ENCODE data around the gene MAPK14.

DNA sequence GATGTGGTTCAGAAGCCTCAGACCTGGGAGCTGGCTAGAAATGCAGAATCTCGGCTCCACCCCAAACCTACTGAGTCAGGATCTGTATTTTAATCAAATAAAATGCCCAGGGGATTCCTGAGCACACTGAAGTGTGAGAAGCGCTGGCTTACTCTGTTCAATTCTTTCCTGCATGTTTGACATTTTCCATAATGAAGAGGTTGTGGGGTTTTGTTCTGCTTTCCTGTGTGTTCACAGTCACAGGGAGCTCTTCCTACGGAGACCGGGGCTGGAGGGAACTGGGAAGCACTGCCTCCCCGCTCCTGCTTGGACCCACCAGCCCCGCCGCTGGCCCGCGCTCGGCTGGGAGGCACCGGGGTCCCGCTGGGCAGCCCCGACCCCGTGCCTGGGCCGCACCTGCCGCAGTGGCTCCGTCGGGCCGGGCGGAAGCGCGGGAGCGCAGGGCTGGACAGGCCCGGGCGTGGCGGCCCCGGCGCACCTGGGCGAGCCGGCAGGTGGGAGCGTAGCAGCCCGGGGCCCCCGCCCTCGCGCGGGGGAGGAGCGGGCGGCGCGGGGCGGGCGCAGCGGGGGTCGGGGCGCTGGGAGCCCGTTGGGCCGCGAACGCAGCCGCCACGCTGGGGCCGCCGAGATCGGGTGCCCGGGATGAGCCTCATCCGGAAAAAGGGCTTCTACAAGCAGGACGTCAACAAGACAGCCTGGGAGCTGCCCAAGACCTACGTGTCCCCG is 102.5 kb downstream of the MAPK14 start, which contains the start of gene MAPK13:
- TF ChIP-seq, protein P1, sequence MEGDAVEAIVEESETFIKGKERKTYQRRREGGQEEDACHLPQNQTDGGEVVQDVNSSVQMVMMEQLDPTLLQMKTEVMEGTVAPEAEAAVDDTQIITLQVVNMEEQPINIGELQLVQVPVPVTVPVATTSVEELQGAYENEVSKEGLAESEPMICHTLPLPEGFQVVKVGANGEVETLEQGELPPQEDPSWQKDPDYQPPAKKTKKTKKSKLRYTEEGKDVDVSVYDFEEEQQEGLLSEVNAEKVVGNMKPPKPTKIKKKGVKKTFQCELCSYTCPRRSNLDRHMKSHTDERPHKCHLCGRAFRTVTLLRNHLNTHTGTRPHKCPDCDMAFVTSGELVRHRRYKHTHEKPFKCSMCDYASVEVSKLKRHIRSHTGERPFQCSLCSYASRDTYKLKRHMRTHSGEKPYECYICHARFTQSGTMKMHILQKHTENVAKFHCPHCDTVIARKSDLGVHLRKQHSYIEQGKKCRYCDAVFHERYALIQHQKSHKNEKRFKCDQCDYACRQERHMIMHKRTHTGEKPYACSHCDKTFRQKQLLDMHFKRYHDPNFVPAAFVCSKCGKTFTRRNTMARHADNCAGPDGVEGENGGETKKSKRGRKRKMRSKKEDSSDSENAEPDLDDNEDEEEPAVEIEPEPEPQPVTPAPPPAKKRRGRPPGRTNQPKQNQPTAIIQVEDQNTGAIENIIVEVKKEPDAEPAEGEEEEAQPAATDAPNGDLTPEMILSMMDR (conservative IDR thresholded peaks at IDR 0.05; ENCODE audit: low read depth, low read length): no peak
- no peak for TF ChIP-seq EZH2 (IDR thresholded peaks at IDR 0.05; ENCODE audit: borderline replicate concordance, low read depth, low read length, poor library complexity, severe bottlenecking)

Data from A673 (cell line).